GM18508 (cell line): ENCODE results near the gene SCG5.

Experiments
- ATAC-seq: cut with Tn5 transposase; IDR thresholded peaks from one replicate; pipeline ENCODE4 v1.9.1; 2021; ENCODE audit warnings: moderate number of reproducible peaks; ENCODE audit not compliant: insufficient read depth, unreplicated experiment

Gene SCG5

GRCh38 chr15:32718821-32719716 lies 77.6 kb downstream of the SCG5 start:
- ATAC-seq = no peak

GRCh38 chr15:32721596-32721995 lies 80.1 kb downstream of the SCG5 start:
- no peak for ATAC-seq

DNA sequence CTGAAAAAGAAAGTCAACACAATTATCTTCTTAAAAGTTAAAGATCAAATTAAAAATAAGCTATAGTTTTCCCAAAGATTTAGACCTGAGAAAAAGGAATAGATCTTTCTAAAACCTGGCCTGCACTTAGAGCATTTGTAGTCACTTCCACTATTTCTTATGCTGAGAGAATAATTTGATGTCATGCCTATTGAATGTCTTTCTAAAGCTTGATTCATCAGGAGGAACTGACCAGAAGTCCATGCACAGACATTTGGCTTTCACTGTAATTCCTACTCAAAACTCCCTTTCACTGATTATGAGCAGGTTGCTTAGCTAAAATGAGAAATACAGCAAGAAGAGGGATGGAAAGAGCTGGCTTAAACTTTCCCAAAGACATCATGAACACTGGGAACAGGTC lies 80.6 kb downstream of the SCG5 start:
- ATAC-seq = no peak

- ATAC-seq = peak; percentile 87
These were observed 81.8 kb downstream of the SCG5 start for GRCh38 chr15:32723171-32723948.

- no peak for ATAC-seq
These were observed 88.3 kb downstream of the SCG5 start for GRCh38 chr15:32729700-32730395.

DNA sequence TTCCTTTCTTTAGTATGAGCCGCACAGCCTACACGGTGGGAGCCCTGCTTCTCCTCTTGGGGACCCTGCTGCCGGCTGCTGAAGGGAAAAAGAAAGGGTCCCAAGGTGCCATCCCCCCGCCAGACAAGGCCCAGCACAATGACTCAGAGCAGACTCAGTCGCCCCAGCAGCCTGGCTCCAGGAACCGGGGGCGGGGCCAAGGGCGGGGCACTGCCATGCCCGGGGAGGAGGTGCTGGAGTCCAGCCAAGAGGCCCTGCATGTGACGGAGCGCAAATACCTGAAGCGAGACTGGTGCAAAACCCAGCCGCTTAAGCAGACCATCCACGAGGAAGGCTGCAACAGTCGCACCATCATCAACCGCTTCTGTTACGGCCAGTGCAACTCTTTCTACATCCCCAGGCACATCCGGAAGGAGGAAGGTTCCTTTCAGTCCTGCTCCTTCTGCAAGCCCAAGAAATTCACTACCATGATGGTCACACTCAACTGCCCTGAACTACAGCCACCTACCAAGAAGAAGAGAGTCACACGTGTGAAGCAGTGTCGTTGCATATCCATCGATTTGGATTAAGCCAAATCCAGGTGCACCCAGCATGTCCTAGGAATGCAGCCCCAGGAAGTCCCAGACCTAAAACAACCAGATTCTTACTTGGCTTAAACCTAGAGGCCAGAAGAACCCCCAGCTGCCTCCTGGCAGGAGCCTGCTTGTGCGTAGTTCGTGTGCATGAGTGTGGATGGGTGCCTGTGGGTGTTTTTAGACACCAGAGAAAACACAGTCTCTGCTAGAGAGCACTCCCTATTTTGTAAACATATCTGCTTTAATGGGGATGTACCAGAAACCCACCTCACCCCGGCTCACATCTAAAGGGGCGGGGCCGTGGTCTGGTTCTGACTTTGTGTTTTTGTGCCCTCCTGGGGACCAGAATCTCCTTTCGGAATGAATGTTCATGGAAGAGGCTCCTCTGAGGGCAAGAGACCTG lies 89.5 kb downstream of the SCG5 start:
- ATAC-seq = no peak

- ATAC-seq = no peak
These were observed 91.2 kb downstream of the SCG5 start for GRCh38 chr15:32732574-32733157.

DNA sequence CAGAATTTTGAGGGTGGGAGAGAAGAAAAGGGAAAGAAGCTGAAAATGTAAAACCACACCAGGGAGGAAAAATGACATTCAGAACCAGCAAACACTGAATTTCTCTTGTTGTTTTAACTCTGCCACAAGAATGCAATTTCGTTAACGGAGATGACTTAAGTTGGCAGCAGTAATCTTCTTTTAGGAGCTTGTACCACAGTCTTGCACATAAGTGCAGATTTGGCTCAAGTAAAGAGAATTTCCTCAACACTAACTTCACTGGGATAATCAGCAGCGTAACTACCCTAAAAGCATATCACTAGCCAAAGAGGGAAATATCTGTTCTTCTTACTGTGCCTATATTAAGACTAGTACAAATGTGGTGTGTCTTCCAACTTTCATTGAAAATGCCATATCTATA lies 91.8 kb downstream of the SCG5 start:
- ATAC-seq = no peak

DNA sequence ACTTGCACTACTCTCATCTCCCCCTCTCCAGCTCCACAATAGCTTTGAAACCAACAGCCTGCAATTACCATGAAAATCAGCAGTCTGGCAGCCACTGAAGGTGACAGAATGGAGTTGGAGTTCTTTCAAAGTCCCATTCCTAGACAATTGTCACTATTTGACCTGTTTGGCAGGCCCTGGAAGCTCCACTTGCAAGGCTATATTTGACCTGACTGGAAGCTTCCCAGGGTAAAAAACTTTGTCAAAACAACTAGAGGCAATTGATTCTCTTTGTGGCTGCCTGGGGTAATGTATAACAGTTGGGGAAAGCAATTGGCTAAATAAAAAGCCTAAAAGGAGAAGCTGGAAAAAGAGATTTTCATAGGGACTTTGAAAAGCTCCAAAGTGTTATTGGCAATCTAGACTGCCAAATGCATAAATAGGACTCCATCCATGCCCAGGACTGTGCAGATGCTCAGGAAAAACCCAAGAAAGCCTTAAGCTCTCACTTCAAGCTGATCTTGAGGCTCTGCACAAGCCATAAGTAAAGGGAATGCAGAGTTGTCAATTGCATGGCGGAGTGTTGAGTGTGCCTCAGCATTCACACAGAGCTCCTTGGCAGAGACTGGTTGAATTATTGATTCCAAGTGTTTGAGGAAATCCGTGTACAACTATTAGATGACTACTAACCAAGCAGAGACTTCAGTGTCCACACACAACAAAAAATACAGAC lies 94.6 kb downstream of the SCG5 start:
- ATAC-seq = no peak

DNA sequence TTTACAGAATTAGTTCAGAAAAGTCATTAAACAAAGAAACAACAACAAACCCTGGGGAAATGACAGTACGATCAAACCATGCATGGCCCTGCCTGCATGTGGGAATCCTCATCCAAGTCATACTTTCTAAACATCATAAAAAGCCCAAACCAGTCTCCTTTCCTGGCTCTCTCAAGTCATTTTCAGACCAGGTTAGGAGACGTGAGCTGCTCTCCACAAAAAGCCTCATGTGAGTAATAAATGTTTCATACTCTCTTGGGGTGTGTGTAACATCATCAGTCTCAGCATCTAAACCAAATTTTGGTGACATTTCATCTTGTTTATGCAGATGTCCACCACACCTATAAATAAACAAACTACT lies 95.2 kb downstream of the SCG5 start:
- ATAC-seq = no peak

DNA sequence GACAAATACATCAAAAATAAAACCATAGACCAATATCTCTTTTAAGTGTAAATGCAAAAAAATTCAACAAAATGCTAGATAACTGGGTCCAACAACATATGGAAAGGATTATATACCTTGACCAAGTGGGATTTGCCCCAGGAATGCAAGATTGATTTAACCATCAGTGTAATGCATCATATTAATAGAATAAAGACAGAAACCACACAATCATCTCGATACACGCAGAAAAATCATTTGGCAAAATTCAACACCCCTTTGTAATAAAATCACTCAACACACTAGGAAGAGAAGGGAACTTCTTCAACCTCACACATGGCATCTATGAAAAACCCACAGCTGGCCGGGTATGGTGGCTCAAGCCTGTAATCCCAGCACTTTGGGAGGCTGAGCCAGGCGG lies 95.8 kb downstream of the SCG5 start:
- no peak for ATAC-seq

- no peak for ATAC-seq
These were observed 97.2 kb downstream of the SCG5 start for GRCh38 chr15:32738666-32739065.

DNA sequence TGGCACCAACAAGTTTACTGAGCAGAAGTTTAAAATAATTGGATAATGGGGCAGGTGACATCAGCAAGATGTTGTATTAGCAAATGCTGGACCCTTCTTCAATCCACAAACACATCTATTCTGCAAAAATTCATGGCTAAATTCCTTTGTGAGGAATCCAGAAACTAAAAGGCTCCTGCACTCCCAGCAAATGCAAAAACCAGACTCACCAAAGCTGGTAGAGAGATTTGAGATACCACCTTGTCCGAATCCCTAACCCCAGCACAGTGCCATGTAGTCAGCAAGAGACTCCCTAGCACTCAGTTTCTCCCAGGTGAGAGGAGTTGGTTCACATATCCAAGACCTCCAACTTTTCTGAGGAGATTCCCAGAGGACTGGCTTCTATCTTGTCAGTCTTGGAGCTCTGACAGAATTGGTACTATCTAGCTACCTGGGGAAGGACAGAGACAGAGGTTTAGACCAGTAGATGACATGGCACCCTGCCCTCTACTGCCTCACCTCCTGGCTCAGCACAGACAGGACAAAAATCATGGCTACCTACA lies 98.1 kb downstream of the SCG5 start:
- no peak for ATAC-seq

- ATAC-seq = no peak
These were observed 102.1 kb downstream of the SCG5 start for GRCh38 chr15:32743411-32744140.

- ATAC-seq = no peak
These were observed 104.8 kb downstream of the SCG5 start for GRCh38 chr15:32746116-32746857.
